NB4 (cell line): ENCODE measurements around the gene EIF4G3.

Experiments used
- CTCF ChIP-seq: IDR thresholded peaks from one replicate; pipeline ENCODE4 v1.5.1; 2012; ENCODE audit warnings: low read depth, low read length
- MAX ChIP-seq: IDR thresholded peaks from 2 replicates; pipeline ENCODE4 v1.6.1; 2011; ENCODE audit warnings: low read depth, low read length
- POLR2A ChIP-seq: IDR thresholded peaks from 2 replicates; pipeline ENCODE4 v1.6.1; 2011; ENCODE audit warnings: mild to moderate bottlenecking; ENCODE audit not compliant: insufficient read length; ENCODE audit errors: extremely low read depth

- no peak for TF ChIP-seq CTCF
- TF ChIP-seq POLR2A: no peak
- TF ChIP-seq MAX: no peak
These were observed 28.7 kb upstream of the EIF4G3 start for GRCh38 chr1:21205416-21205815.
